AG09309 (cell line): ENCODE results near the gene ZNF174.

Experiments
- DNase-seq: peaks from one replicate; pipeline ENCODE4 v3.0.0-alpha.2; 2010; ENCODE audit warnings: low read depth
- H3K4me3 ChIP-seq: 2 replicates; pipeline ENCODE4 v1.5.1; 2011; ENCODE audit warnings: mild to moderate bottlenecking, low read depth, low read length, moderate library complexity; ENCODE audit not compliant: control insufficient read depth
- CTCF ChIP-seq: IDR thresholded peaks from 2 replicates; pipeline ENCODE4 v1.5.1; 2011; ENCODE audit warnings: mild to moderate bottlenecking, low read depth, low read length, inconsistent platforms; ENCODE audit not compliant: insufficient read depth, control insufficient read depth; ENCODE audit errors: missing control alignments

Gene ZNF174

GRCh38 chr16:3457434-3458252 lies 56.6 kb downstream of the ZNF174 start:
- TF ChIP-seq CTCF: peak; percentile 46
- H3K4me3 ChIP-seq: peak overlapping the region; percentile 85
- DNase-seq: peak; percentile 42

GRCh38 chr16:3458278-3458851 lies 57.4 kb downstream of the ZNF174 start:
- TF ChIP-seq CTCF: no peak
- H3K4me3 ChIP-seq: peak overlapping the region; percentile 85
- no peak for DNase-seq

GRCh38 chr16:3458852-3459361 lies 57.9 kb downstream of the ZNF174 start:
- peak overlapping the region; percentile 85 for H3K4me3 ChIP-seq
- no peak for DNase-seq
- no peak for TF ChIP-seq CTCF
